Type B pancreatic cell (in vitro differentiated cells): ENCODE data around the gene ZFP36L1. TPM values are rescaled to one million over a fixed set of nuclear protein-coding genes. Genes with fewer than 3 reads are reported as not detected.

Experiments
- DNase-seq: peaks from one replicate; pipeline ENCODE4 v3.0.0; 2021; ENCODE audit warnings: mixed read lengths; ENCODE audit not compliant: unreplicated experiment; ENCODE audit errors: extremely low spot score
- H3K27ac Mint-ChIP-seq: 2 replicates; pipeline ENCODE4 v1.8.0; 2021; ENCODE audit warnings: mild to moderate bottlenecking, mixed read lengths
- H3K27me3 Mint-ChIP-seq: 2 replicates; pipeline ENCODE4 v1.8.0; 2021; ENCODE audit warnings: mixed read lengths
- H3K36me3 Mint-ChIP-seq: 2 replicates; pipeline ENCODE4 v1.8.0; 2021; ENCODE audit warnings: mixed read lengths
- H3K4me1 Mint-ChIP-seq: one replicate; pipeline ENCODE4 v1.8.0; 2021; ENCODE audit warnings: mixed read lengths; ENCODE audit not compliant: unreplicated experiment
- H3K4me3 Mint-ChIP-seq: 2 replicates; pipeline ENCODE4 v1.8.0; 2021; ENCODE audit warnings: mild to moderate bottlenecking, mixed read lengths
- H3K9me3 Mint-ChIP-seq: 2 replicates; pipeline ENCODE4 v1.8.0; 2021; ENCODE audit warnings: mixed read lengths
- CTCF ChIP-seq: fragments of 200-600 bp; sonication (generic); conservative IDR thresholded peaks from 2 replicates; pipeline ENCODE4 v1.5.0; 2021; ENCODE audit warnings: antibody characterized with exemption, mild to moderate bottlenecking
- total RNA-seq: library from RNA; stranded (reverse); gene quantifications from 2 replicates; pipeline ENCODE4 v1.2.1, GENCODE V29; 2021; ENCODE audit warnings: low replicate concordance

The ZFP36L1 gene
- total RNA-seq, 1 donor from 2014 or later = 457 TPM

- Mint-ChIP-seq H3K4me1 (peaks cover 54% of the 10 kb centered on the region), H3K36me3 (no peaks in the 10 kb centered on the region), H3K27ac (no peak overlapping the region), H3K9me3 (peaks cover 8% of the 10 kb centered on the region), H3K4me3 (no peak overlapping the region), H3K27me3 (no peaks in the 10 kb centered on the region)
- TF ChIP-seq CTCF = no peak
- DNase-seq = no peak
These were observed 32.9 kb downstream of the ZFP36L1 start for GRCh38 chr14:68759937-68760336.

GRCh38 chr14:68759017-68759560, 33.8 kb downstream of the ZFP36L1 start:
- DNase-seq = no peak
- Mint-ChIP-seq H3K9me3 (peaks cover 8% of the 10 kb centered on the region), H3K4me1 (peaks cover 54% of the 10 kb centered on the region), H3K4me3 (no peak overlapping the region), H3K27ac (no peak overlapping the region), H3K36me3 (no peaks in the 10 kb centered on the region), H3K27me3 (no peaks in the 10 kb centered on the region)
- no peak for TF ChIP-seq CTCF

GRCh38 chr14:68758301-68758700, 34.6 kb downstream of the ZFP36L1 start:
- H3K4me1 Mint-ChIP-seq = peaks cover 48% of the 10 kb centered on the region
- no peak overlapping the region for H3K27ac Mint-ChIP-seq

GRCh38 chr14:68757618-68758081, 35.2 kb downstream of the ZFP36L1 start:
- Mint-ChIP-seq H3K27me3 (no peaks in the 10 kb centered on the region), H3K27ac (no peak overlapping the region), H3K36me3 (no peaks in the 10 kb centered on the region), H3K4me3 (no peak overlapping the region), H3K4me1 (peaks cover 42% of the 10 kb centered on the region), H3K9me3 (peaks cover 8% of the 10 kb centered on the region)
- TF ChIP-seq CTCF = no peak
- no peak for DNase-seq

More at GRCh38 chr14:68758301-68758700, 34.6 kb downstream of the ZFP36L1 start:
- Mint-ChIP-seq H3K36me3 (no peaks in the 10 kb centered on the region), H3K9me3 (peaks cover 8% of the 10 kb centered on the region), H3K27me3 (no peaks in the 10 kb centered on the region), H3K4me3 (peak overlapping the region; percentile 5)
- no peak for DNase-seq
- no peak for TF ChIP-seq CTCF

- H3K4me1 Mint-ChIP-seq = peaks cover 36% of the 10 kb centered on the region
- no peak for DNase-seq
- no peak overlapping the region for H3K27ac Mint-ChIP-seq
- H3K36me3 Mint-ChIP-seq = no peaks in the 10 kb centered on the region
- no peak for TF ChIP-seq CTCF
- peaks cover 8% of the 10 kb centered on the region for H3K9me3 Mint-ChIP-seq
- H3K27me3 Mint-ChIP-seq = no peaks in the 10 kb centered on the region
- H3K4me3 Mint-ChIP-seq = no peak overlapping the region
These were observed 36.1 kb downstream of the ZFP36L1 start for GRCh38 chr14:68756734-68757133.

GRCh38 chr14:68756000-68756481, 36.8 kb downstream of the ZFP36L1 start:
- Mint-ChIP-seq H3K36me3 (no peaks in the 10 kb centered on the region), H3K9me3 (peaks cover 8% of the 10 kb centered on the region), H3K4me3 (peak overlapping the region; percentile 65), H3K27me3 (no peaks in the 10 kb centered on the region), H3K27ac (peak overlapping the region; percentile 69), H3K4me1 (peaks cover 35% of the 10 kb centered on the region)
- DNase-seq = no peak
- no peak for TF ChIP-seq CTCF
